ENCODE data around the gene PSMA1.

The PSMA1 gene

DNA sequence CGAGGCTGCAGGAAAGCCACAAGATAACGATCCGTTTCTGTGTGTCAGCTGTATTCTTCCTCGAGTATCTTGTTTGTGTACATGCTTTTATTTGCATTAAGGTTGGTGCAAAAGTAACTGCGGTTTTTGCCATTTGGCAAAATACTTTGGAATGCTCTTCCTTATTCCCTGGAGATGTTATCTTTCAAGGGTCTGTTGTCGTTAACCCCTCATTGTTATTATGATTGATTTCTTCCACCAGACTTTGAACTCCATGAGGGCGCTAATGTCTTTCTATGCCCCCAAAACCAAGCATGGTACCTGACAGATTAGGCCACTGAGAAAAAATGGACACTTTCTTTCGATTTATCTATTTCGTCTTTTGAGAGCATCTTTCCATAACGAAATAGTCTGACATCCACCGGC, 563 bp upstream of the PSMA1 start:
- H3K4me2 ChIP-seq (ENCODE audit: low read depth, low read length), result peak overlapping the region; percentile 80
- H3K79me2 ChIP-seq (ENCODE audit: low read length), result peaks cover 41% of the 10 kb centered on the region
- H3K36me3 ChIP-seq (replicated peaks; ENCODE audit: insufficient read depth, low read length), result peaks cover 7% of the 10 kb centered on the region
- no peaks in the 10 kb centered on the region for H3K27me3 ChIP-seq (replicated peaks; ENCODE audit: insufficient read depth, low read length)
- H3K27ac ChIP-seq (ENCODE audit: low read length), result peak overlapping the region; percentile 88
- H4K20me1 ChIP-seq (ENCODE audit: insufficient read depth, low read length), result no peaks in the 10 kb centered on the region
- peak overlapping the region; percentile 97 for H3K9ac ChIP-seq (ENCODE audit: low read length)
- DNase-seq, result no peak
- TF ChIP-seq, protein P1, sequence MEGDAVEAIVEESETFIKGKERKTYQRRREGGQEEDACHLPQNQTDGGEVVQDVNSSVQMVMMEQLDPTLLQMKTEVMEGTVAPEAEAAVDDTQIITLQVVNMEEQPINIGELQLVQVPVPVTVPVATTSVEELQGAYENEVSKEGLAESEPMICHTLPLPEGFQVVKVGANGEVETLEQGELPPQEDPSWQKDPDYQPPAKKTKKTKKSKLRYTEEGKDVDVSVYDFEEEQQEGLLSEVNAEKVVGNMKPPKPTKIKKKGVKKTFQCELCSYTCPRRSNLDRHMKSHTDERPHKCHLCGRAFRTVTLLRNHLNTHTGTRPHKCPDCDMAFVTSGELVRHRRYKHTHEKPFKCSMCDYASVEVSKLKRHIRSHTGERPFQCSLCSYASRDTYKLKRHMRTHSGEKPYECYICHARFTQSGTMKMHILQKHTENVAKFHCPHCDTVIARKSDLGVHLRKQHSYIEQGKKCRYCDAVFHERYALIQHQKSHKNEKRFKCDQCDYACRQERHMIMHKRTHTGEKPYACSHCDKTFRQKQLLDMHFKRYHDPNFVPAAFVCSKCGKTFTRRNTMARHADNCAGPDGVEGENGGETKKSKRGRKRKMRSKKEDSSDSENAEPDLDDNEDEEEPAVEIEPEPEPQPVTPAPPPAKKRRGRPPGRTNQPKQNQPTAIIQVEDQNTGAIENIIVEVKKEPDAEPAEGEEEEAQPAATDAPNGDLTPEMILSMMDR (IDR thresholded peaks at IDR 0.05; ENCODE audit: low read length), result no peak
- no peak for TF ChIP-seq EZH2phosphoT487 (IDR thresholded peaks at IDR 0.05; ENCODE audit: low read length)
- TF ChIP-seq EZH2 (optimal IDR thresholded peaks at IDR 0.05; ENCODE audit: low read depth, low read length), result no peak
- H2AFZ ChIP-seq (ENCODE audit: low read length), result peak overlapping the region; percentile 51
- H3K9me2 ChIP-seq (replicated peaks; ENCODE audit: insufficient read depth, low read length), result no peaks in the 10 kb centered on the region
- peak overlapping the region; percentile 85 for H3K4me3 ChIP-seq (ENCODE audit: low read length)
- H3K4me1 ChIP-seq (ENCODE audit: low read length), result no peaks in the 10 kb centered on the region
- H3K9me3 ChIP-seq (replicated peaks; ENCODE audit: insufficient read depth, low read length), result no peaks in the 10 kb centered on the region
- peaks cover 7% of the 10 kb centered on the region for H3F3A ChIP-seq (ENCODE audit: insufficient read depth, low read length)

GRCh38 chr11:14519597-14519916, 629 bp downstream of the PSMA1 start:
- DNase-seq, result no peak
- Histone ChIP-seq H3K9me3 (replicated peaks; ENCODE audit: insufficient read depth, low read length) (no peaks in the 10 kb centered on the region), H3K27ac (ENCODE audit: low read length) (peak overlapping the region; percentile 88), H4K20me1 (ENCODE audit: insufficient read depth, low read length) (no peaks in the 10 kb centered on the region), H3K9me2 (replicated peaks; ENCODE audit: insufficient read depth, low read length) (no peaks in the 10 kb centered on the region), H3K27me3 (replicated peaks; ENCODE audit: insufficient read depth, low read length) (no peaks in the 10 kb centered on the region), H3K79me2 (ENCODE audit: low read length) (peaks cover 50% of the 10 kb centered on the region), H3K4me2 (ENCODE audit: low read depth, low read length) (peak overlapping the region; percentile 58), H3K4me1 (ENCODE audit: low read length) (no peaks in the 10 kb centered on the region), H3K36me3 (replicated peaks; ENCODE audit: insufficient read depth, low read length) (peaks cover 7% of the 10 kb centered on the region), H3K4me3 (ENCODE audit: low read length) (peak overlapping the region; percentile 85), H2AFZ (ENCODE audit: low read length) (peak overlapping the region; percentile 12; the same call in 1 of the 2 replicates), H3K9ac (ENCODE audit: low read length) (peak overlapping the region; percentile 97), H3F3A (ENCODE audit: insufficient read depth, low read length) (peaks cover 7% of the 10 kb centered on the region)
- TF ChIP-seq EZH2phosphoT487 (IDR thresholded peaks at IDR 0.05; ENCODE audit: low read length) (no peak), EZH2 (optimal IDR thresholded peaks at IDR 0.05; ENCODE audit: low read depth, low read length) (no peak)
- TF ChIP-seq, protein P1 (IDR thresholded peaks at IDR 0.05; ENCODE audit: low read length), result no peak

DNA sequence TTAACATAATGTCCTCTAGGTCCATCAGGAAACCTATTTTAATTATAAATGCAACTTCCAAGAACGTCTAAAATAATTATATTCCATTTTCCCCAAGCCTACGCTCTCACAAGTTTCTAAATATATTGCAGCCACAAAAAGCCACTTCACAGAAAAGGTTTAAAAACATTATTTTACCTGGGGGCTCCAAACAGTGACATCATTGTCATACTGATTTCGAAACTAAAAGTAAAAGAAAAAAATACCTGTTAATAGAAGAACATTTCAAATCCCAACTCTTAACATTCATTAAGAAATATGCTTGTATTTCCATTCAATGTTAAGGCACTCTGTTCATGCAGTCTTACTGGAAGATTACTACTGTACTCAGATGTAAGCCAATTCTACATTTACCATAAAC, 1.4 kb downstream of the PSMA1 start:
- H3K27ac ChIP-seq (ENCODE audit: low read length), result peak overlapping the region; percentile 88; the same call in 1 of the 2 replicates
- DNase-seq, result peak; percentile 26
- no peaks in the 10 kb centered on the region for H3K9me2 ChIP-seq (replicated peaks; ENCODE audit: insufficient read depth, low read length)
- H3K4me1 ChIP-seq (ENCODE audit: low read length), result no peaks in the 10 kb centered on the region
- peak overlapping the region; percentile 58 for H3K4me2 ChIP-seq (ENCODE audit: low read depth, low read length)
- no peak overlapping the region for H2AFZ ChIP-seq (ENCODE audit: low read length)
- no peaks in the 10 kb centered on the region for H3K9me3 ChIP-seq (replicated peaks; ENCODE audit: insufficient read depth, low read length)
- no peak for TF ChIP-seq EZH2 (optimal IDR thresholded peaks at IDR 0.05; ENCODE audit: low read depth, low read length)
- TF ChIP-seq, protein P1 (IDR thresholded peaks at IDR 0.05; ENCODE audit: low read length), result no peak
- no peak for TF ChIP-seq EZH2phosphoT487 (IDR thresholded peaks at IDR 0.05; ENCODE audit: low read length)
- no peaks in the 10 kb centered on the region for H4K20me1 ChIP-seq (ENCODE audit: insufficient read depth, low read length)
- peak overlapping the region; percentile 85 for H3K4me3 ChIP-seq (ENCODE audit: low read length)
- H3K36me3 ChIP-seq (replicated peaks; ENCODE audit: insufficient read depth, low read length), result peaks cover 7% of the 10 kb centered on the region
- peak overlapping the region; percentile 97 for H3K9ac ChIP-seq (ENCODE audit: low read length)
- H3K79me2 ChIP-seq (ENCODE audit: low read length), result peaks cover 57% of the 10 kb centered on the region
- no peaks in the 10 kb centered on the region for H3K27me3 ChIP-seq (replicated peaks; ENCODE audit: insufficient read depth, low read length)
- peaks cover 7% of the 10 kb centered on the region for H3F3A ChIP-seq (ENCODE audit: insufficient read depth, low read length)
